ENCODE data around the gene MED12. TPM values are rescaled to one million over a fixed set of nuclear protein-coding genes. Genes with fewer than 3 reads are reported as not detected.

MED12 gene
- total and polyA plus RNA-seq, 10 of the 15 experiments (the other 5 are each of a cell fraction or from before 2014, with no cell fraction given), result 0.68 to 28.5 (median 13.7) TPM

DNA sequence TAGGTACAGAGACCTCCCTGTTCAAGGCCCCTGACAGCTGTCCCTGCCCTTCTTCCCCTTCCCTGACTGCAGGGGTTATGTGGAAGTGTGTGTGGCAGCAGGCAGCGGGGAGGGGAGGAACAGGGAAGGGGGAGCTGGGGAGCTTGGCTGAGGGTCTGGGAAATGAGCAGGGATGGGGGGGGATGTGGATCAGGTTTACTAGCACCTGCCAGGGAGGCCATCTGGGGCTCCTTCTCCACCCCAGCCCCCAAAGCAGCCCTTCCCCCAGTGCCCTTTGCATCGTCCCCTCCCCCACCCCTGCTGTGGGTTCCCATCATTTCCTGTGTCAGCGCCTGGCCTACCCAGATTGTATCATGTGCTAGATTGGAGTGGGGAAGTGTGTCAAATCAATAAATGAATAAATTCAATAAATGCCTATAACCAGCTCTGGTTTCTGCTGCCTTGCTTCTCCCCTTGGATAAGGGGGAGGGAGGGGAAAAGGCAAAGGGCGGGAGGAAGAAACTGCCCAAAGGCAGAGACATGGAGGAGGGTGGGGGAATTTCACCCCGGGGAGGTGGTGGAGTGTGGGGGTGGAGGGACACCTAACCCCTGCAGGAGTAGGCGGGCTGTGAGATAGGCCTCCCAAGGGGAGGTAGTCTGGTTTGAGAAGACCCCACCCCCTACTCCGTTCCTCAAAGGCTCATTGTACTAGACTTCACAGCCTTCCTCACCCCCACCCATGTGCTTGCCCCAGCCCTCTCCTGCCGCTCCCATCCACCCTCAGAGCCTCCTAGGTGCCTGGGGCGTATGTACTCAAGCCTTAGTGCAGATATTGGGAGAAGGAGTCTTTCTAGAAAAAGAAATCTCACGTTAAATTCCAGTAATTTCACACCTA is 15.0 kb upstream of the MED12 start (continued):
- TF ChIP-seq, protein P1, sequence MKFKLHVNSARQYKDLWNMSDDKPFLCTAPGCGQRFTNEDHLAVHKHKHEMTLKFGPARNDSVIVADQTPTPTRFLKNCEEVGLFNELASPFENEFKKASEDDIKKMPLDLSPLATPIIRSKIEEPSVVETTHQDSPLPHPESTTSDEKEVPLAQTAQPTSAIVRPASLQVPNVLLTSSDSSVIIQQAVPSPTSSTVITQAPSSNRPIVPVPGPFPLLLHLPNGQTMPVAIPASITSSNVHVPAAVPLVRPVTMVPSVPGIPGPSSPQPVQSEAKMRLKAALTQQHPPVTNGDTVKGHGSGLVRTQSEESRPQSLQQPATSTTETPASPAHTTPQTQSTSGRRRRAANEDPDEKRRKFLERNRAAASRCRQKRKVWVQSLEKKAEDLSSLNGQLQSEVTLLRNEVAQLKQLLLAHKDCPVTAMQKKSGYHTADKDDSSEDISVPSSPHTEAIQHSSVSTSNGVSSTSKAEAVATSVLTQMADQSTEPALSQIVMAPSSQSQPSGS (IDR thresholded peaks at IDR 0.05; ENCODE audit: low read length), result no peak
- no peak for TF ChIP-seq MYC (IDR thresholded peaks at IDR 0.05; ENCODE audit: insufficient read depth, insufficient read length, insufficient replicate concordance, low read length, severe bottlenecking)
- 0 out of 4 replicates have a peak, but pooled peaks of 1 of the 2 experiments have one; percentile 29 for TF ChIP-seq BHLHE40 (IDR thresholded peaks at IDR 0.05; ENCODE audit: borderline replicate concordance in 1 of 2, low read depth in 2 of 2, low read length in 1 of 2)
- TF ChIP-seq NFYB (IDR thresholded peaks at IDR 0.05; ENCODE audit: insufficient read depth, low read depth, low read length), result no peak
- no peak for TF ChIP-seq ETV6 (conservative IDR thresholded peaks at IDR 0.05 in 1 of 2, IDR thresholded peaks at IDR 0.05 in 1 of 2; ENCODE audit: borderline replicate concordance in 1 of 2, low read depth in 1 of 2)
- TF ChIP-seq, protein P2, sequence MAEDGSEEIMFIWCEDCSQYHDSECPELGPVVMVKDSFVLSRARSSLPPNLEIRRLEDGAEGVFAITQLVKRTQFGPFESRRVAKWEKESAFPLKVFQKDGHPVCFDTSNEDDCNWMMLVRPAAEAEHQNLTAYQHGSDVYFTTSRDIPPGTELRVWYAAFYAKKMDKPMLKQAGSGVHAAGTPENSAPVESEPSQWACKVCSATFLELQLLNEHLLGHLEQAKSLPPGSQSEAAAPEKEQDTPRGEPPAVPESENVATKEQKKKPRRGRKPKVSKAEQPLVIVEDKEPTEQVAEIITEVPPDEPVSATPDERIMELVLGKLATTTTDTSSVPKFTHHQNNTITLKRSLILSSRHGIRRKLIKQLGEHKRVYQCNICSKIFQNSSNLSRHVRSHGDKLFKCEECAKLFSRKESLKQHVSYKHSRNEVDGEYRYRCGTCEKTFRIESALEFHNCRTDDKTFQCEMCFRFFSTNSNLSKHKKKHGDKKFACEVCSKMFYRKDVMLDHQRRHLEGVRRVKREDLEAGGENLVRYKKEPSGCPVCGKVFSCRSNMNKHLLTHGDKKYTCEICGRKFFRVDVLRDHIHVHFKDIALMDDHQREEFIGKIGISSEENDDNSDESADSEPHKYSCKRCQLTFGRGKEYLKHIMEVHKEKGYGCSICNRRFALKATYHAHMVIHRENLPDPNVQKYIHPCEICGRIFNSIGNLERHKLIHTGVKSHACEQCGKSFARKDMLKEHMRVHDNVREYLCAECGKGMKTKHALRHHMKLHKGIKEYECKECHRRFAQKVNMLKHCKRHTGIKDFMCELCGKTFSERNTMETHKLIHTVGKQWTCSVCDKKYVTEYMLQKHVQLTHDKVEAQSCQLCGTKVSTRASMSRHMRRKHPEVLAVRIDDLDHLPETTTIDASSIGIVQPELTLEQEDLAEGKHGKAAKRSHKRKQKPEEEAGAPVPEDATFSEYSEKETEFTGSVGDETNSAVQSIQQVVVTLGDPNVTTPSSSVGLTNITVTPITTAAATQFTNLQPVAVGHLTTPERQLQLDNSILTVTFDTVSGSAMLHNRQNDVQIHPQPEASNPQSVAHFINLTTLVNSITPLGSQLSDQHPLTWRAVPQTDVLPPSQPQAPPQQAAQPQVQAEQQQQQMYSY (CRISPR knock-in tag; IDR thresholded peaks at IDR 0.05), result no peak
- TF ChIP-seq, protein P3, sequence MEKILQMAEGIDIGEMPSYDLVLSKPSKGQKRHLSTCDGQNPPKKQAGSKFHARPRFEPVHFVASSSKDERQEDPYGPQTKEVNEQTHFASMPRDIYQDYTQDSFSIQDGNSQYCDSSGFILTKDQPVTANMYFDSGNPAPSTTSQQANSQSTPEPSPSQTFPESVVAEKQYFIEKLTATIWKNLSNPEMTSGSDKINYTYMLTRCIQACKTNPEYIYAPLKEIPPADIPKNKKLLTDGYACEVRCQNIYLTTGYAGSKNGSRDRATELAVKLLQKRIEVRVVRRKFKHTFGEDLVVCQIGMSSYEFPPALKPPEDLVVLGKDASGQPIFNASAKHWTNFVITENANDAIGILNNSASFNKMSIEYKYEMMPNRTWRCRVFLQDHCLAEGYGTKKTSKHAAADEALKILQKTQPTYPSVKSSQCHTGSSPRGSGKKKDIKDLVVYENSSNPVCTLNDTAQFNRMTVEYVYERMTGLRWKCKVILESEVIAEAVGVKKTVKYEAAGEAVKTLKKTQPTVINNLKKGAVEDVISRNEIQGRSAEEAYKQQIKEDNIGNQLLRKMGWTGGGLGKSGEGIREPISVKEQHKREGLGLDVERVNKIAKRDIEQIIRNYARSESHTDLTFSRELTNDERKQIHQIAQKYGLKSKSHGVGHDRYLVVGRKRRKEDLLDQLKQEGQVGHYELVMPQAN (conservative IDR thresholded peaks at IDR 0.05), result no peak
- no peak for TF ChIP-seq SIX5 (IDR thresholded peaks at IDR 0.05; ENCODE audit: low read depth, low read length, severe bottlenecking)
- no peak for TF ChIP-seq RB1 (IDR thresholded peaks at IDR 0.05; ENCODE audit: borderline replicate concordance)
- TF ChIP-seq SP1 (IDR thresholded peaks at IDR 0.05; ENCODE audit: low read depth, low read length), result no peak
- no peak for TF ChIP-seq SMARCA5 (IDR thresholded peaks at IDR 0.05)
- TF ChIP-seq ZNF622 (IDR thresholded peaks at IDR 0.05), result no peak
- no peak for TF ChIP-seq DPF2 (IDR thresholded peaks at IDR 0.05)
- peak; percentile 69 for TF ChIP-seq MEF2B (IDR thresholded peaks at IDR 0.05; ENCODE audit: partially characterized antibody, poor library complexity, severe bottlenecking)
- TF ChIP-seq NFIC (IDR thresholded peaks at IDR 0.05; ENCODE audit: low read depth, low read length), result peak; percentile 55; the same call in 1 of the 2 replicates
- TF ChIP-seq RBBP5 (conservative IDR thresholded peaks at IDR 0.05), result no peak
- TF ChIP-seq, protein P4, sequence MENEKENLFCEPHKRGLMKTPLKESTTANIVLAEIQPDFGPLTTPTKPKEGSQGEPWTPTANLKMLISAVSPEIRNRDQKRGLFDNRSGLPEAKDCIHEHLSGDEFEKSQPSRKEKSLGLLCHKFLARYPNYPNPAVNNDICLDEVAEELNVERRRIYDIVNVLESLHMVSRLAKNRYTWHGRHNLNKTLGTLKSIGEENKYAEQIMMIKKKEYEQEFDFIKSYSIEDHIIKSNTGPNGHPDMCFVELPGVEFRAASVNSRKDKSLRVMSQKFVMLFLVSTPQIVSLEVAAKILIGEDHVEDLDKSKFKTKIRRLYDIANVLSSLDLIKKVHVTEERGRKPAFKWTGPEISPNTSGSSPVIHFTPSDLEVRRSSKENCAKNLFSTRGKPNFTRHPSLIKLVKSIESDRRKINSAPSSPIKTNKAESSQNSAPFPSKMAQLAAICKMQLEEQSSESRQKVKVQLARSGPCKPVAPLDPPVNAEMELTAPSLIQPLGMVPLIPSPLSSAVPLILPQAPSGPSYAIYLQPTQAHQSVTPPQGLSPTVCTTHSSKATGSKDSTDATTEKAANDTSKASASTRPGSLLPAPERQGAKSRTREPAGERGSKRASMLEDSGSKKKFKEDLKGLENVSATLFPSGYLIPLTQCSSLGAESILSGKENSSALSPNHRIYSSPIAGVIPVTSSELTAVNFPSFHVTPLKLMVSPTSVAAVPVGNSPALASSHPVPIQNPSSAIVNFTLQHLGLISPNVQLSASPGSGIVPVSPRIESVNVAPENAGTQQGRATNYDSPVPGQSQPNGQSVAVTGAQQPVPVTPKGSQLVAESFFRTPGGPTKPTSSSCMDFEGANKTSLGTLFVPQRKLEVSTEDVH (IDR thresholded peaks at IDR 0.05; ENCODE audit: low read depth, partially characterized antibody), result no peak
- no peak for TF ChIP-seq CBX5 (IDR thresholded peaks at IDR 0.05; ENCODE audit: low read depth)
